Activated T-cell treated with anti-CD3 and anti-CD28 coated beads for 4 hours (primary cell): ENCODE measurements around the gene SUSD2.
"Not testable (repeated sequence)": the region's sequence is repeated elsewhere in the genome, so short reads cannot be mapped to it uniquely, and the experiment has no call there.

Experiments used
- DNase-seq: peaks from one replicate; pipeline ENCODE4 v3.0.0-alpha.2; 2020

The SUSD2 gene

GRCh38 chr22:24181088-24181995, at the start of gene SUSD2:
SUSD2 (plus strand) TSS chr22:24181487; CDS start chr22:24181520, 33 bp downstream.
- no peak for DNase-seq

GRCh38 chr22:24133187-24133965, 47.9 kb upstream of the SUSD2 start:
- no peak for DNase-seq

- DNase-seq = peak; percentile 79
Measured at GRCh38 chr22:24134090-24134846, 47.0 kb upstream of the SUSD2 start.

GRCh38 chr22:24136533-24136932, 44.8 kb upstream of the SUSD2 start:
- DNase-seq = not testable (repeated sequence)

GRCh38 chr22:24137595-24137994, 43.7 kb upstream of the SUSD2 start:
- DNase-seq = no peak

- DNase-seq = no peak
Measured at GRCh38 chr22:24138649-24139420, 42.5 kb upstream of the SUSD2 start.

GRCh38 chr22:24140357-24140756, 40.9 kb upstream of the SUSD2 start:
- DNase-seq = no peak

- peak; percentile 24 for DNase-seq
Measured at GRCh38 chr22:24141586-24141985, 39.7 kb upstream of the SUSD2 start.

- no peak for DNase-seq
Measured at GRCh38 chr22:24142241-24142640, 39.0 kb upstream of the SUSD2 start.

- no peak for DNase-seq
Measured at GRCh38 chr22:24142831-24143230, 38.5 kb upstream of the SUSD2 start.

GRCh38 chr22:24144056-24144777, 37.1 kb upstream of the SUSD2 start:
- DNase-seq = no peak

- no peak for DNase-seq
Measured at GRCh38 chr22:24144778-24145085, 36.6 kb upstream of the SUSD2 start.

- no peak for DNase-seq
Measured at GRCh38 chr22:24145446-24146193, 35.7 kb upstream of the SUSD2 start.

GRCh38 chr22:24146194-24146616, 35.1 kb upstream of the SUSD2 start:
- no peak for DNase-seq

GRCh38 chr22:24146791-24147353, 34.4 kb upstream of the SUSD2 start:
- DNase-seq = no peak

- DNase-seq = no peak
Measured at GRCh38 chr22:24147666-24148065, 33.6 kb upstream of the SUSD2 start.

- no peak for DNase-seq
Measured at GRCh38 chr22:24148266-24149197, 32.8 kb upstream of the SUSD2 start.

GRCh38 chr22:24149198-24149590, 32.1 kb upstream of the SUSD2 start:
- no peak for DNase-seq

- DNase-seq = no peak
Measured at GRCh38 chr22:24153353-24153752, 27.9 kb upstream of the SUSD2 start.

- no peak for DNase-seq
Measured at GRCh38 chr22:24153959-24154358, 27.3 kb upstream of the SUSD2 start.
